Endothelial cell of umbilical vein (primary cell): ENCODE results near the gene HOMER1. TPM values are rescaled to one million over a fixed set of nuclear protein-coding genes. Genes with fewer than 3 reads are reported as not detected.

Experiments
- BruUV-seq: library from RNA; stranded (reverse); fragments of 400-500 nt; replicated peaks from 2 replicates; lab custom pipeline; 2021; lab: Mats Ljungman, UMichigan
- CTCF ChIA-PET: fragments of 300-600, 350-600 bp; sonication (Branson Sonifier 250); formaldehyde crosslinking; loops from one replicate; lab custom pipeline; 2021; ENCODE audit warnings: antibody characterized with exemption, inconsistent platforms; lab: Charles Lee
- POLR2A ChIA-PET: fragments of 300-600, 350-600 bp; sonication (Branson Sonifier 250); formaldehyde crosslinking; loops from one replicate; lab custom pipeline; 2021; ENCODE audit warnings: antibody characterized with exemption, inconsistent platforms; lab: Charles Lee
- DNase-seq: peaks from one replicate; pipeline ENCODE4 v3.0.0-alpha.2; 2011; ENCODE audit warnings: low read depth, low spot score
- FAIRE-seq: peaks from 2 replicates; lab custom pipeline; 2011; peaks lifted over from hg19 to GRCh38; lab: Jason Lieb, UNC
- H2AFZ ChIP-seq: 2 replicates; pipeline ENCODE4 v1.6.0; 2012; ENCODE audit warnings: low read depth, low read length, control low read depth, inconsistent platforms
- H3K27ac ChIP-seq: 2 replicates; pipeline ENCODE4 v1.5.1; 2011; ENCODE audit warnings: low read depth, mild to moderate bottlenecking, control low read depth, low read length, moderate library complexity; ENCODE audit not compliant: insufficient read depth
- H3K27me3 ChIP-seq, 2 experiments: 2 replicates each; pipeline versions ENCODE4 v1.6.0 to v1.6.1; 2011; ENCODE audit warnings: low read length in 2 of 2, mixed read lengths in 1 of 2; ENCODE audit not compliant: control insufficient read depth in 2 of 2, insufficient read depth in 2 of 2
- H3K36me3 ChIP-seq, 2 experiments: 2 replicates in 1 of 2; 3 replicates in 1 of 2; pipeline ENCODE4 v1.5.1; 2011; ENCODE audit warnings: low read length in 2 of 2, mild to moderate bottlenecking in 1 of 2, moderate library complexity in 1 of 2; ENCODE audit not compliant: control insufficient read depth in 2 of 2, insufficient read depth in 2 of 2; ENCODE audit errors: extremely low read depth in 1 of 2
- H3K4me1 ChIP-seq: 3 replicates; pipeline ENCODE4 v1.5.1; 2011; ENCODE audit warnings: mild to moderate bottlenecking, low read length; ENCODE audit not compliant: control insufficient read depth, insufficient read depth; ENCODE audit errors: extremely low read depth
- H3K4me2 ChIP-seq: 2 replicates; pipeline ENCODE4 v1.6.1; 2011; ENCODE audit warnings: low read length, control low read depth, mixed read lengths; ENCODE audit not compliant: insufficient read depth
- H3K4me3 ChIP-seq, 3 experiments: fragments of 200-600 bp in 1 of 3; sonication (generic), shearing (Covaris generic) in 1 of 3; replicated peaks in 1 of 3; 2 replicates each; pipeline ENCODE4 v1.5.1; 2011 to 2016; ENCODE audit warnings: control low read depth in 3 of 3, low read length in 3 of 3, mild to moderate bottlenecking in 2 of 3, inconsistent platforms in 1 of 3, low read depth in 1 of 3, moderate library complexity in 1 of 3; ENCODE audit not compliant: insufficient read depth in 1 of 3
- H3K79me2 ChIP-seq: 2 replicates; pipeline ENCODE4 v1.6.0; 2012; ENCODE audit warnings: low read length, inconsistent platforms; ENCODE audit not compliant: control insufficient read depth, insufficient read depth
- H3K9ac ChIP-seq: replicated peaks from 2 replicates; pipeline ENCODE3; 2011; ENCODE audit warnings: low read length, control low read depth; ENCODE audit not compliant: insufficient read depth; ENCODE audit errors: extremely low read depth
- H3K9me1 ChIP-seq: replicated peaks from 3 replicates; pipeline ENCODE4 v1.6.0; 2011; ENCODE audit warnings: mild to moderate bottlenecking, low read length; ENCODE audit not compliant: control insufficient read depth, insufficient read depth; ENCODE audit errors: extremely low read depth
- H3K9me3 ChIP-seq: replicated peaks from 2 replicates; pipeline ENCODE4 v1.5.1; 2012; ENCODE audit warnings: low read length, inconsistent platforms; ENCODE audit not compliant: control insufficient read depth, insufficient read depth
- H4K20me1 ChIP-seq: replicated peaks from 2 replicates; pipeline ENCODE3; 2011; ENCODE audit warnings: mild to moderate bottlenecking, low read length; ENCODE audit not compliant: control insufficient read depth, insufficient read depth; ENCODE audit errors: extremely low read depth
- CTCF ChIP-seq, 2 donors: IDR thresholded peaks; 1 replicate in 1 of 2; 2 replicates in 1 of 2; pipeline ENCODE4 v1.5.1; 2011; ENCODE audit warnings: low read length in 2 of 2, mild to moderate bottlenecking in 2 of 2, moderate library complexity in 2 of 2, control low read depth in 1 of 2, inconsistent platforms in 1 of 2, low read depth in 1 of 2; ENCODE audit not compliant: insufficient read depth in 1 of 2; ENCODE audit errors: extremely low read depth in 1 of 2
- EZH2 ChIP-seq: IDR thresholded peaks from 2 replicates; pipeline ENCODE4 v1.6.1; 2012; ENCODE audit warnings: borderline replicate concordance, low read depth, mild to moderate bottlenecking, moderate library complexity, low read length, inconsistent platforms; ENCODE audit not compliant: severe bottlenecking
- FOS ChIP-seq: IDR thresholded peaks from 2 replicates; pipeline ENCODE4 v1.6.1; 2011; ENCODE audit warnings: mild to moderate bottlenecking, low read length, moderate library complexity, borderline replicate concordance; ENCODE audit not compliant: insufficient read depth
- GATA2 ChIP-seq: IDR thresholded peaks from 2 replicates; pipeline ENCODE4 v1.7.0; 2011; ENCODE audit warnings: low read depth, mild to moderate bottlenecking, moderate library complexity, mixed read lengths, low read length; ENCODE audit not compliant: insufficient read length, insufficient read depth
- JUN ChIP-seq: IDR thresholded peaks from 2 replicates; pipeline ENCODE4 v1.6.1; 2011; ENCODE audit warnings: borderline replicate concordance, low read depth; ENCODE audit not compliant: insufficient read length, insufficient read depth
- MYC ChIP-seq: IDR thresholded peaks from one replicate; pipeline ENCODE4 v1.6.1; 2011; ENCODE audit warnings: mild to moderate bottlenecking, low read depth, low read length
- POLR2A ChIP-seq: IDR thresholded peaks from 2 replicates; pipeline ENCODE4 v1.6.1; 2012; ENCODE audit warnings: low read depth, mild to moderate bottlenecking, control low read depth, low read length
- POLR2AphosphoS5 ChIP-seq: IDR thresholded peaks from 2 replicates; pipeline ENCODE4 v1.6.1; 2012; ENCODE audit warnings: low read depth, mild to moderate bottlenecking, control low read depth, low read length, moderate library complexity; ENCODE audit not compliant: insufficient read depth
- dilution Hi-C: fragments of 300-500 bp; cut with MboI; formaldehyde crosslinking; loops from one replicate; pipeline ENCODE4 v1.15.0; 2019; ENCODE audit warnings: low sequenced_read_pairs; ENCODE audit not compliant: extremely low pct_ligation_motif_present
- intact Hi-C: fragments of 100-400 bp; cut with micrococcal nuclease; formaldehyde crosslinking; loops from one replicate; pipeline ENCODE4 v1.10.0; 2022
- polyA plus RNA-seq, 4 experiments: library from polyadenylated mRNA; depleted of rRNA in 3 of 4; stranded (reverse) in 3 of 4; unstranded in 1 of 4; fragments of >200 nt; gene quantifications; 2 replicates each; pipeline versions ENCODE4 v1.2.1 to v1.2.3, GENCODE V29; 2011 to 2012; ENCODE audit warnings: missing spikeins in 1 of 4
- total RNA-seq: library from RNA; stranded (reverse); gene quantifications from 2 replicates; pipeline ENCODE4 v1.2.3, GENCODE V29; 2021
- TF ChIP-seq, protein P1 (sequence below): IDR thresholded peaks from 2 replicates; pipeline ENCODE4 v1.6.1; 2011; ENCODE audit not compliant: insufficient read depth, insufficient read length

HOMER1 gene
- total and polyA plus RNA-seq, 2 donors (not counting 3 experiments of a cell fraction or from before 2014, with no cell fraction given): 0.57 to 3.9 TPM

- Histone ChIP-seq H3K36me3 (no peaks in the 10 kb centered on the region), H3K4me1 (no peaks in the 10 kb centered on the region), H3K79me2 (no peaks in the 10 kb centered on the region), H3K4me2 (no peak overlapping the region), H3K9me3 (no peaks in the 10 kb centered on the region), H3K9ac (no peak overlapping the region), H3K9me1 (no peaks in the 10 kb centered on the region), H3K4me3 (no peak overlapping the region), H4K20me1 (no peaks in the 10 kb centered on the region), H3K27ac (no peak overlapping the region), H2AFZ (no peak overlapping the region), H3K27me3 (peaks cover 0 to 2% of the 10 kb centered on the region in 2 experiments)
- intact Hi-C loops (no loop called here), dilution Hi-C loops (no loop called here)
- FAIRE-seq (no peak), DNase-seq (no peak)
- CTCF ChIA-PET: no interaction called here
- POLR2A ChIA-PET: no interaction called here
- BruUV-seq: no TSS peak
- TF ChIP-seq, protein P1, sequence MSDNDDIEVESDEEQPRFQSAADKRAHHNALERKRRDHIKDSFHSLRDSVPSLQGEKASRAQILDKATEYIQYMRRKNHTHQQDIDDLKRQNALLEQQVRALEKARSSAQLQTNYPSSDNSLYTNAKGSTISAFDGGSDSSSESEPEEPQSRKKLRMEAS: no peak
- TF ChIP-seq CTCF (IDR thresholded peaks at IDR 0.05; ENCODE audit: extremely low read depth in 1 of 2, insufficient read depth in 1 of 2, low read depth in 1 of 2, low read length in 2 of 2) (no peak), POLR2A (no peak), EZH2 (no peak), FOS (no peak), MYC (no peak), JUN (no peak), GATA2 (no peak), POLR2AphosphoS5 (no peak)
Measured at GRCh38 chr5:79547982-79548381, 34.0 kb upstream of the HOMER1 start.
